Liver (tissue), 9 donors: ENCODE results near the gene MAML3. TPM values are rescaled to one million over a fixed set of nuclear protein-coding genes. Genes with fewer than 3 reads are reported as not detected.

ENCODE experiments used
- DNase-seq: peaks from one replicate; pipeline ENCODE4 v3.0.0-alpha.2; 2017; ENCODE audit warnings: low spot score
- H3K27ac ChIP-seq, 2 donors: one replicate each; pipeline ENCODE4 v1.7.0; 2013; ENCODE audit warnings: inconsistent platforms in 2 of 2, low read length in 2 of 2, control low read depth in 1 of 2, low read depth in 1 of 2, mild to moderate bottlenecking in 1 of 2
- H3K27me3 ChIP-seq, 4 donors: one replicate each; pipeline versions ENCODE4 v1.6.1 to v1.7.0; 2013; ENCODE audit warnings: low read length in 3 of 4, inconsistent platforms in 1 of 4, mild to moderate bottlenecking in 1 of 4, moderate library complexity in 1 of 4; ENCODE audit not compliant: control insufficient read depth in 4 of 4, insufficient read depth in 4 of 4
- H3K36me3 ChIP-seq, 4 donors: one replicate each; pipeline versions ENCODE4 v1.6.1 to v1.7.0; 2013; ENCODE audit warnings: low read length in 3 of 4, mild to moderate bottlenecking in 3 of 4, low read depth in 1 of 4, moderate library complexity in 1 of 4; ENCODE audit not compliant: control insufficient read depth in 4 of 4, insufficient read depth in 3 of 4
- H3K4me1 ChIP-seq, 4 donors: one replicate each; pipeline versions ENCODE4 v1.6.1 to v1.7.0; 2013; ENCODE audit warnings: low read length in 3 of 4, mild to moderate bottlenecking in 3 of 4, moderate library complexity in 1 of 4; ENCODE audit not compliant: control insufficient read depth in 4 of 4, insufficient read depth in 4 of 4
- H3K4me3 ChIP-seq, 3 donors: one replicate each; pipeline versions ENCODE4 v1.6.1 to v1.7.0; 2013; ENCODE audit warnings: low read length in 3 of 3, control low read depth in 1 of 3, low read depth in 1 of 3, mild to moderate bottlenecking in 1 of 3
- H3K9ac ChIP-seq, 2 donors: one replicate each; pipeline ENCODE4 v1.7.0; 2013; ENCODE audit warnings: low read length in 2 of 2, mild to moderate bottlenecking in 2 of 2, moderate library complexity in 2 of 2, control low read depth in 1 of 2, low read depth in 1 of 2
- H3K9me3 ChIP-seq, 4 donors: one replicate each; pipeline versions ENCODE4 v1.6.1 to v1.7.0; 2013; ENCODE audit warnings: low read length in 3 of 4; ENCODE audit not compliant: control insufficient read depth in 4 of 4
- CTCF ChIP-seq: fragments of 150-350 bp; IDR thresholded peaks from 2 replicates; pipeline ENCODE4 v1.5.1; 2017; ENCODE audit warnings: improper control_type of control experiment, low read depth, low read length; ENCODE audit not compliant: missing input control
- FOXA1 ChIP-seq: IDR thresholded peaks from 2 replicates; pipeline ENCODE4 v1.6.1; 2016; ENCODE audit warnings: antibody characterized with exemption
- GABPA ChIP-seq, 2 donors: IDR thresholded peaks in 1 of 2; conservative IDR thresholded peaks in 1 of 2; 2 replicates each; pipeline ENCODE4 v1.6.1; 2016; ENCODE audit warnings: antibody characterized with exemption in 2 of 2, mild to moderate bottlenecking in 1 of 2, moderate library complexity in 1 of 2
- HNF4A ChIP-seq, 2 donors: conservative IDR thresholded peaks; 2 replicates each; pipeline ENCODE4 v1.6.1; 2016; ENCODE audit warnings: antibody characterized with exemption in 2 of 2, mild to moderate bottlenecking in 2 of 2
- HNF4G ChIP-seq: IDR thresholded peaks from 2 replicates; pipeline ENCODE4 v1.6.1; 2016; ENCODE audit warnings: antibody characterized with exemption
- JUND ChIP-seq, 2 donors: IDR thresholded peaks; 2 replicates each; pipeline ENCODE4 v1.6.1; 2016; ENCODE audit warnings: antibody characterized with exemption in 2 of 2
- MAX ChIP-seq: IDR thresholded peaks from 2 replicates; pipeline ENCODE4 v1.6.1; 2016; ENCODE audit warnings: antibody characterized with exemption
- NR2F2 ChIP-seq: IDR thresholded peaks from 2 replicates; pipeline ENCODE4 v1.6.1; 2016; ENCODE audit warnings: antibody characterized with exemption
- RAD21 ChIP-seq, 2 donors: IDR thresholded peaks; 2 replicates each; pipeline ENCODE4 v1.6.1; 2016; ENCODE audit warnings: antibody characterized with exemption in 2 of 2, mild to moderate bottlenecking in 2 of 2
- REST ChIP-seq: IDR thresholded peaks from 2 replicates; pipeline ENCODE4 v1.6.1; 2016; ENCODE audit warnings: antibody characterized with exemption, mild to moderate bottlenecking
- RXRA ChIP-seq, 2 donors: IDR thresholded peaks; 2 replicates each; pipeline ENCODE4 v1.6.1; 2017 to 2018; ENCODE audit warnings: antibody characterized with exemption in 2 of 2, mild to moderate bottlenecking in 1 of 2
- SP1 ChIP-seq: IDR thresholded peaks from 2 replicates; pipeline ENCODE4 v1.6.1; 2018; ENCODE audit warnings: antibody characterized with exemption, mild to moderate bottlenecking
- TAF1 ChIP-seq: conservative IDR thresholded peaks from 2 replicates; pipeline ENCODE4 v1.6.1; 2016; ENCODE audit warnings: antibody characterized with exemption, mild to moderate bottlenecking
- YY1 ChIP-seq: IDR thresholded peaks from 2 replicates; pipeline ENCODE4 v1.6.1; 2016; ENCODE audit warnings: antibody characterized with exemption, mild to moderate bottlenecking
- ZBTB33 ChIP-seq: IDR thresholded peaks from 2 replicates; pipeline ENCODE4 v1.6.1; 2016; ENCODE audit warnings: antibody characterized with exemption
- WGBS: extraction: QIAGEN DNeasy Blood & Tissue Kit; methylation state at CpG from one replicate; pipeline ENCODE4 v1.1.7; 2013; 5-methylcytosine and 5-hydroxymethylcytosine counted together
- polyA plus RNA-seq, 2 donors: library from polyadenylated mRNA; stranded (reverse) in 1 of 2; unstranded in 1 of 2; fragments of 200-250 nt in 1 of 2; fragments of >200 nt in 1 of 2; fragmentation: Nextera tagmentation in 1 of 2; extraction: Ambion mirVana in 1 of 2; gene quantifications; one replicate each; pipeline versions ENCODE4 v1.2.1 to v1.2.3, GENCODE V29; 2013 to 2015
- total RNA-seq, 2 donors: library from RNA; depleted of rRNA; stranded (reverse); fragments of >200 nt; gene quantifications; one replicate each; pipeline ENCODE4 v1.2.3, GENCODE V29; 2014
- donor health status: healthy.
- donor health status: healthy.
- donor health status: healthy.
- donor health status: healthy.
- donor health status: healthy.

MAML3 gene
- total and polyA plus RNA-seq, 4 donors, result 1.3 to 4.3 (median 2.7) TPM

DNA sequence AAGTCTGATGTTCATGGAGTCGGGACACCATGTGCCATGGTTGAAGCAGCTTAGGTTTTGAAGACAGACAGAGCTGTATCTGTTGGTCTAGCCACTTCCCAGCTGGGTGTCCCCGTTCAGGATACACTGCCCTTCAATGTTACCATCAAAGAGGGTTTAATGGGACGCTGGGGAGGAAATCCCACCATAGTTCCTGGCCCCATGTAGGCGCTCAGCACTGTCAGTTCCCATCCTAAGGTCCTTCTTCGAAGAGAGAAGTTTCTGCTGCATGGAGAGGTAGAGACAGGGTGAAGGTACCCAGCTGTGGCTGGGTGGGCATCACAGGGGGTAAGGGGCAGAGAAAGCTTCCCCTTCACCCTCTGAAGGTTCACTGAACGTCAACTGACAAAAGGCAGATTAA is 484.6 kb downstream of the MAML3 start:
- H3K27ac ChIP-seq, result no peak overlapping the region

DNA sequence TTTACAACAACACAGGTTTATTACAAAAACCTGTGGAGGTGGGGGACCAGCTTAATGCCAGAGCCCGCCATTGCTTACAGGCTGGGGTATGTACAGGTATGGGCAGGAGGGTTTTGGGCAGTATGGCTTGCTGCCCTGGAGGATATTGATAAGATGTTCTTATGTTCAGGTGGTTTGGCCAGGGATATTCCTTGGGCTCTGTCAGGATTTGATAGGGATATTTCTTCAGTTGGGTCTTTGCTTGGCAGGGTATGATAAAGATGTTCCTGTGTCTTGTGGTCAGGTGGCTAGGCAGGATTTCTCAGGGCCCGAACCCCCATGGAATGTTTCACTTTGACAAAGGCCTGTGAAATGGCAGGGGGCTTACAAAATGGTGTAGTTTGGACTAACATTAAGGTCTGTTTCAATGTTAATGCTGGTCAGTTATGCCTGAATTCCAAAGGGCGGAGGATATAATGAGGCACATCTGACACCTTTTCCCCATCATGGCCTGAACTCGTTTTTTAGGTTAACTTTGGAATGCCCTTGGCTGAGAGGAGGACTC is 485.3 kb downstream of the MAML3 start:
- Histone ChIP-seq H3K9me3 (no peaks in the 10 kb centered on the region), H3K4me1 (peaks cover 6 to 40% (median 22%) of the 10 kb centered on the region in 4 donors), H3K36me3 (peaks cover 0 to 6% (median 1%) of the 10 kb centered on the region in 4 donors), H3K9ac (no peak overlapping the region), H3K4me3 (no peak overlapping the region), H3K27ac (no peak overlapping the region), H3K27me3 (no peaks in the 10 kb centered on the region)
- DNase-seq, result no peak
- 90% methylated on average over 4 of the region's 4 CpGs for WGBS
- TF ChIP-seq YY1 (no peak), REST (no peak), HNF4A (conservative IDR thresholded peaks at IDR 0.05) (no peak), JUND (IDR thresholded peaks at IDR 0.05) (no peak), TAF1 (no peak), ZBTB33 (no peak), NR2F2 (no peak), MAX (no peak), FOXA1 (no peak), CTCF (no peak), HNF4G (no peak), RXRA (IDR thresholded peaks at IDR 0.05) (no peak), RAD21 (IDR thresholded peaks at IDR 0.05) (no peak)

More for the DNA sequence above, 484.6 kb downstream of the MAML3 start:
- WGBS, result 76% methylated on average over 6 of the region's 6 CpGs
- Histone ChIP-seq H3K9ac (no peak overlapping the region), H3K9me3 (no peaks in the 10 kb centered on the region), H3K36me3 (peaks cover 0 to 6% (median 1%) of the 10 kb centered on the region in 4 donors), H3K4me3 (no peak overlapping the region), H3K4me1 (peaks cover 6 to 40% (median 22%) of the 10 kb centered on the region in 4 donors), H3K27me3 (no peaks in the 10 kb centered on the region)
- no peak for DNase-seq
- TF ChIP-seq YY1, result no peak
- no peak for TF ChIP-seq SP1
- no peak for TF ChIP-seq RXRA (IDR thresholded peaks at IDR 0.05)
- TF ChIP-seq GABPA (IDR thresholded peaks at IDR 0.05 in 1 of 2, conservative IDR thresholded peaks at IDR 0.05 in 1 of 2), result no peak
